Caco-2 (cell line): ENCODE results near the gene RBM20. TPM values are rescaled to one million over a fixed set of nuclear protein-coding genes. Genes with fewer than 3 reads are reported as not detected.
A peak's percentile ranks its signal among the peaks of the same experiment; 100 is the strongest.
"Not testable (repeated sequence)": the region's sequence is repeated elsewhere in the genome, so short reads cannot be mapped to it uniquely, and the experiment has no call there.

Experiments
- BruUV-seq: library from RNA; stranded (reverse); fragments of 400-500 nt; replicated peaks from 2 replicates; lab custom pipeline; 2021; lab: Mats Ljungman, UMichigan
- CTCF ChIA-PET: fragments of 300-600 bp; sonication (Branson Sonifier 250); formaldehyde crosslinking; loops from one replicate; lab custom pipeline; 2022; ENCODE audit warnings: antibody characterized with exemption; lab: Charles Lee
- POLR2A ChIA-PET: fragments of 300-600 bp; sonication (Branson Sonifier 250); formaldehyde crosslinking; loops from one replicate; lab custom pipeline; 2022; ENCODE audit warnings: antibody characterized with exemption; lab: Charles Lee
- DNase-seq, 2 experiments: peaks; one replicate each; pipeline versions ENCODE4 v3.0.0 to v3.0.0-alpha.2; 2020 to 2022
- H3K27me3 ChIP-seq: replicated peaks from 2 replicates; pipeline ENCODE4 v1.6.0; 2011; ENCODE audit warnings: low read length; ENCODE audit not compliant: control insufficient read depth, insufficient read depth
- H3K36me3 ChIP-seq: 2 replicates; pipeline ENCODE4 v1.5.1; 2011; ENCODE audit warnings: low read length; ENCODE audit not compliant: control insufficient read depth, insufficient read depth
- H3K4me1 ChIP-seq: fragments of 250-450 bp; sonication (Bioruptor Pico); 2 replicates; pipeline ENCODE4 v1.5.1; 2020; ENCODE audit warnings: mild to moderate bottlenecking
- H3K4me3 ChIP-seq: 2 replicates; pipeline ENCODE4 v1.5.1; 2011; ENCODE audit warnings: low read depth, mild to moderate bottlenecking, control low read depth, low read length
- H3K9me3 ChIP-seq: fragments of 250-450 bp; sonication (Bioruptor Pico); 2 replicates; pipeline ENCODE4 v1.5.1; 2020; ENCODE audit warnings: mild to moderate bottlenecking, moderate library complexity
- H3K27ac Mint-ChIP-seq: one replicate; pipeline ENCODE4 v1.8.0; 2022; ENCODE audit warnings: mixed read lengths; ENCODE audit not compliant: unreplicated experiment
- H3K27me3 Mint-ChIP-seq: one replicate; pipeline ENCODE4 v1.8.0; 2022; ENCODE audit warnings: mixed read lengths; ENCODE audit not compliant: insufficient read depth, unreplicated experiment
- H3K36me3 Mint-ChIP-seq: one replicate; pipeline ENCODE4 v1.8.0; 2022; ENCODE audit warnings: mild to moderate bottlenecking, mixed read lengths; ENCODE audit not compliant: insufficient read depth, unreplicated experiment
- H3K4me1 Mint-ChIP-seq: one replicate; pipeline ENCODE4 v1.8.0; 2022; ENCODE audit warnings: low read depth, mixed read lengths; ENCODE audit not compliant: unreplicated experiment
- H3K4me3 Mint-ChIP-seq: one replicate; pipeline ENCODE4 v1.8.0; 2022; ENCODE audit warnings: mild to moderate bottlenecking, moderate library complexity, mixed read lengths; ENCODE audit not compliant: unreplicated experiment
- H3K9me3 Mint-ChIP-seq: one replicate; pipeline ENCODE4 v1.8.0; 2022; ENCODE audit warnings: mixed read lengths; ENCODE audit not compliant: unreplicated experiment
- CTCF ChIP-seq, 2 experiments: fragments of 200-600 bp in 1 of 2; IDR thresholded peaks; 1 replicate in 1 of 2; 2 replicates in 1 of 2; pipeline versions ENCODE4 v1.5.1 to v1.8.0; 2011 to 2022; ENCODE audit warnings: antibody characterized with exemption in 1 of 2, control low read depth in 1 of 2, inconsistent platforms in 1 of 2, low read depth in 1 of 2, low read length in 1 of 2, mild to moderate bottlenecking in 1 of 2, moderate library complexity in 1 of 2; ENCODE audit not compliant: insufficient read depth in 1 of 2, severe bottlenecking in 1 of 2, unreplicated experiment in 1 of 2
- intact Hi-C: fragments of 100-400 bp; cut with micrococcal nuclease; formaldehyde crosslinking; loops from one replicate; pipeline ENCODE4 v1.10.0; 2022; ENCODE audit not compliant: unreplicated experiment
- total RNA-seq: library from RNA; stranded (reverse); gene quantifications from 2 replicates; pipeline ENCODE4 v1.2.3, GENCODE V29; 2022

Gene RBM20
- total RNA-seq, 1 experiment from 2014 or later = 0.36 TPM

DNA sequence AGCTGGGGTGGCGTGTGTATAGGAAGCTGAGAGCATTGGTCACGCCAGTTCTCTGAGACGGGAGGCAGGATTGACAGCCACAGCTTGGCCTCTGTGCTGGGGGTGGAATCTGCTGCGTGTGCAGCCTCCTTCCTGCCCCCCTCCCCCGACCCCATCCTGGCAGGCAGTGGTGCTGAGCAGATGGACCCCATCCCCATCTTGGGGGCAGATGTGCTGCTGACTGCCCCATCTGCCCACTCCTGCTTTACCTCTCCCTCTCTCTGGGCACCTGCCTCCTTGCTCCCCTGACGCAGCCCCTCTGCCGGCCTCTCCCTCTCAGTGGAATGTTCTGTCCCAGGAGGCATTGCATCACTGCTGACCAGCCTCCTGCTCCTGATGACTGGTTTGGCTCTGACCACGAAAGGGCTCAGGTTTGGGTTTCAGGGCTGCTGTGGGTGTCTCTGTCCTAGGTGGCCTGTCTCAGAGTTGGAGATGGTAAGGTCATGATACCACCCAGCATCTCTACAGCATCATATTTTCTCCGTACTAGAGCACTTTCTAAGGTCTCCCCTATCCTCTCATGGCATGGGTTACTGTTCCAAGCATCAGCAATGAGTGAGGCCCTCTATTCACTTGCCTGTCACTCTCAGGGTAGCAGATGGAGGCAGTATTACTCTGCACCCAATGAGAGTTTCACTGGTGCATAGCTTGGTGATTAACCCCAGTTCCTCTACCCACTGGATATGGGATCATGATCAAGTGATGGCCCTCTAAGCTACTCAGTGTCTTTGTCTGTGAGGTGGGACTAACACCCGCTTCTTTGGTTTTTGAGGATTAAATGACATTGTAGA, 81.9 kb downstream of the RBM20 start:
- Mint-ChIP-seq H3K27me3 (no peaks in the 10 kb centered on the region), H3K36me3 (no peaks in the 10 kb centered on the region), H3K4me1 (peaks cover 16% of the 10 kb centered on the region), H3K4me3 (peak overlapping the region; percentile 38), H3K9me3 (no peaks in the 10 kb centered on the region), H3K27ac (peak overlapping the region; percentile 45)
- no peak for TF ChIP-seq CTCF (IDR thresholded peaks at IDR 0.05; ENCODE audit: insufficient read depth in 1 of 2, low read depth in 1 of 2, low read length in 1 of 2, severe bottlenecking in 1 of 2, unreplicated experiment in 1 of 2)
- Histone ChIP-seq H3K36me3 (no peaks in the 10 kb centered on the region), H3K9me3 (no peaks in the 10 kb centered on the region), H3K27me3 (no peaks in the 10 kb centered on the region; the same call in 1 of the 2 replicates), H3K4me1 (peaks cover 15% of the 10 kb centered on the region), H3K4me3 (no peak overlapping the region)
- ChIA-PET POLR2A (interaction anchor here (1.4 kb wide), 1 partner anchor 421 kb away, joined by 6 read pairs; the partner anchor contains the start of gene SMNDC1), CTCF (no interaction called here)
- intact Hi-C loops = no loop called here
- DNase-seq = peak; percentile 35 to 48
- BruUV-seq = no TSS peak

DNA sequence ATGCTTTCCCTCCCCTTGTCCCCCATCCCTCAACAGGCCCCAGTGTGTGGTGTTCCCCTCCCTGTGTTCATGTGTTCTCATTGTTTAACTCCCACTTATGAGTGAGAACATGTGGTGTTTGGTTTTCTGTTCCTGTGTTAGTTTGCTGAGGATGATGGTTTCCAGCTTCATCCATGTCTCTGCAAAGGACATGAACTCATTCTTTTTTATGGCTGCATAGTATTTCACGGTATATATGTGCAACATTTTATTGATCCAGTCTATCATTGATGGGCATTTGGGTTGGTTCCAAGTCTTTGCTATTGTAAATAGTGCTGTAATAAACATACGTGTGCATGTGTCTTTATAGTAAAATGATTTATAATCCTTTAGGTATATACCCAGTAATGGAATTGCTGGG, 83.6 kb downstream of the RBM20 start:
- H3K27ac Mint-ChIP-seq, CTCF ChIA-PET, BruUV-seq: not testable (repeated sequence)

GRCh38 chr10:110730345-110731050, 86.4 kb downstream of the RBM20 start:
- no peaks in the 10 kb centered on the region for H3K36me3 ChIP-seq
- no peaks in the 10 kb centered on the region; the same call in 1 of the 2 replicates for H3K27me3 ChIP-seq
- no peak for DNase-seq
- ChIA-PET CTCF (no interaction called here), POLR2A (no interaction called here)
- BruUV-seq = no TSS peak
- no peaks in the 10 kb centered on the region for H3K9me3 ChIP-seq
- Mint-ChIP-seq H3K36me3 (no peaks in the 10 kb centered on the region), H3K27me3 (no peaks in the 10 kb centered on the region), H3K4me1 (peaks cover 18% of the 10 kb centered on the region), H3K9me3 (no peaks in the 10 kb centered on the region), H3K27ac (no peak overlapping the region), H3K4me3 (no peak overlapping the region)
- peaks cover 21% of the 10 kb centered on the region for H3K4me1 ChIP-seq
- no peak overlapping the region for H3K4me3 ChIP-seq
- intact Hi-C loops = no loop called here
- no peak for TF ChIP-seq CTCF (IDR thresholded peaks at IDR 0.05; ENCODE audit: insufficient read depth in 1 of 2, low read depth in 1 of 2, low read length in 1 of 2, severe bottlenecking in 1 of 2, unreplicated experiment in 1 of 2)

More for the DNA sequence above, 83.6 kb downstream of the RBM20 start:
- H3K4me3 ChIP-seq, H3K36me3 Mint-ChIP-seq, H3K27me3 ChIP-seq, H3K9me3 ChIP-seq, intact Hi-C loops, POLR2A ChIA-PET, H3K4me3 Mint-ChIP-seq, H3K9me3 Mint-ChIP-seq, H3K36me3 ChIP-seq, H3K27me3 Mint-ChIP-seq, DNase-seq: not testable (repeated sequence)
- H3K4me1 Mint-ChIP-seq = peaks cover 16% of the 10 kb centered on the region
- H3K4me1 ChIP-seq = peaks cover 15% of the 10 kb centered on the region
